ENCODE data around the gene GNE.
"Not testable (repeated sequence)": the region's sequence is repeated elsewhere in the genome, so short reads cannot be mapped to it uniquely, and the experiment has no call there.

DNA sequence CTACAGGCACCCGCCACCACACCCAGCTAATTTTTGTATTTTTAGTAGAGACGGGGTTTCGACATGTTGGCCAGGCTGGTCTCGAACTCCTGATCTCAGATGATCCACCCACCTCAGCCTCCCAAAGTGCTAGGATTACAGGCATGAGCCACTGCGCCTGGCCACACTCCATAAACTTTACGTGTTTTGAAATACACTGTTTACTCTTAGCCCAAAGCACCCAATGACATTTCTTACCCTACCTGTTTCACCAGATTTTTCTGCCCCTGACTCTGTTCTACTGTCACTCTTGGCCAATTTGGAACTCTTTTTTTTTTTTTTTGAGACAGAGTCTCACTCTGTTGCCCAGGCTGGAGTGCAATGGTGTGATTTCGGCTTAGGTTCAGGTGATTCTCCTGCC is 15.1 kb upstream of the GNE start:
- not testable (repeated sequence) for TF ChIP-seq CTCF (optimal IDR thresholded peaks at IDR 0.05 in 1 of 3, IDR thresholded peaks at IDR 0.05 in 1 of 3, conservative IDR thresholded peaks at IDR 0.05 in 1 of 3; ENCODE audit: extremely low read depth in 1 of 3, insufficient read depth in 2 of 3, low read length in 3 of 3); EZH2 (IDR thresholded peaks at IDR 0.05; ENCODE audit: low read length)
